ENCODE results near the gene SLC26A1.

The SLC26A1 gene

GRCh38 chr4:1040344-1041146 lies 47.3 kb upstream of the SLC26A1 start:
- no peak for TF ChIP-seq SIN3A (IDR thresholded peaks at IDR 0.05; ENCODE audit: borderline replicate concordance, insufficient read depth, low read length)
- TF ChIP-seq POLR2AphosphoS5 (IDR thresholded peaks at IDR 0.05; ENCODE audit: low read depth, low read length) = no peak
- TF ChIP-seq REST (IDR thresholded peaks at IDR 0.05; ENCODE audit: insufficient read depth in 1 of 2, low read depth in 2 of 2, low read length in 2 of 2) = no peak
- no peak for TF ChIP-seq TAF1 (IDR thresholded peaks at IDR 0.05; ENCODE audit: borderline replicate concordance, insufficient read depth, low read length)
- TF ChIP-seq FOXP2 (optimal IDR thresholded peaks at IDR 0.05; ENCODE audit: borderline replicate concordance, extremely low read depth, extremely low read length, insufficient read depth) = no peak

GRCh38 chr4:1039493-1040343 lies 46.5 kb upstream of the SLC26A1 start:
- no peak for TF ChIP-seq REST (IDR thresholded peaks at IDR 0.05; ENCODE audit: insufficient read depth in 1 of 2, low read depth in 2 of 2, low read length in 2 of 2)
- TF ChIP-seq TAF1 (IDR thresholded peaks at IDR 0.05; ENCODE audit: borderline replicate concordance, insufficient read depth, low read length) = no peak
- no peak for TF ChIP-seq FOXP2 (optimal IDR thresholded peaks at IDR 0.05; ENCODE audit: borderline replicate concordance, extremely low read depth, extremely low read length, insufficient read depth)
- TF ChIP-seq SIN3A (IDR thresholded peaks at IDR 0.05; ENCODE audit: borderline replicate concordance, insufficient read depth, low read length) = no peak

GRCh38 chr4:1038948-1039492 lies 45.8 kb upstream of the SLC26A1 start:
- TF ChIP-seq SIN3A (IDR thresholded peaks at IDR 0.05; ENCODE audit: borderline replicate concordance, insufficient read depth, low read length) = no peak
- TF ChIP-seq FOXP2 (optimal IDR thresholded peaks at IDR 0.05; ENCODE audit: borderline replicate concordance, extremely low read depth, extremely low read length, insufficient read depth) = no peak
- no peak for TF ChIP-seq TAF1 (IDR thresholded peaks at IDR 0.05; ENCODE audit: borderline replicate concordance, insufficient read depth, low read length)
- TF ChIP-seq POLR2AphosphoS5 (IDR thresholded peaks at IDR 0.05; ENCODE audit: low read depth, low read length) = no peak
- no peak for TF ChIP-seq REST (IDR thresholded peaks at IDR 0.05; ENCODE audit: insufficient read depth in 1 of 2, low read depth in 2 of 2, low read length in 2 of 2)

GRCh38 chr4:1036976-1037810 lies 44.0 kb upstream of the SLC26A1 start:
- TF ChIP-seq REST (IDR thresholded peaks at IDR 0.05; ENCODE audit: insufficient read depth in 1 of 2, low read depth in 2 of 2, low read length in 2 of 2) (no peak), SIN3A (IDR thresholded peaks at IDR 0.05; ENCODE audit: borderline replicate concordance, insufficient read depth, low read length) (no peak), POLR2AphosphoS5 (IDR thresholded peaks at IDR 0.05; ENCODE audit: low read depth, low read length) (no peak)

All from PFSK-1 (cell line).